Transverse colon (tissue), 4 donors: ENCODE data around the gene RGS9. TPM values are rescaled to one million over a fixed set of nuclear protein-coding genes. Genes with fewer than 3 reads are reported as not detected.

Experiments used
- DNase-seq: peaks from one replicate; pipeline ENCODE4 v3.0.0-alpha.2; 2019
- H3K27ac ChIP-seq, 4 donors: fragments of 200-600 bp; sonication (generic); 2 replicates each; pipeline ENCODE4 v1.5.1; 2016 to 2018; ENCODE audit warnings: inconsistent platforms in 4 of 4
- H3K27me3 ChIP-seq: fragments of 200-600 bp; sonication (generic); 2 replicates; pipeline ENCODE4 v1.5.1; 2017; ENCODE audit warnings: inconsistent platforms
- H3K36me3 ChIP-seq, 4 donors: fragments of 200-600 bp; sonication (generic); 2 replicates each; pipeline ENCODE4 v1.5.1; 2017 to 2019; ENCODE audit warnings: inconsistent platforms in 4 of 4
- H3K4me1 ChIP-seq, 4 donors: fragments of 200-600 bp; sonication (generic); 2 replicates each; pipeline ENCODE4 v1.5.1; 2017 to 2020; ENCODE audit warnings: inconsistent platforms in 4 of 4
- H3K4me3 ChIP-seq, 4 donors: fragments of 200-600 bp; sonication (generic); 1 replicate in 1 of 4; 2 replicates in 3 of 4; pipeline versions ENCODE4 v1.5.1 to v1.6.1; 2017 to 2019; ENCODE audit warnings: inconsistent platforms in 4 of 4
- H3K9me3 ChIP-seq, 2 donors: fragments of 200-600 bp; sonication (generic); 2 replicates each; pipeline ENCODE4 v1.5.1; 2017 to 2019; ENCODE audit warnings: inconsistent platforms in 2 of 2
- CTCF ChIP-seq, 5 experiments: fragments of 200-600 bp in 3 of 5; fragments of 450-650 bp in 2 of 5; sonication (generic) in 3 of 5; IDR thresholded peaks; 1 replicate in 2 of 5; 2 replicates in 3 of 5; pipeline ENCODE4 v1.5.1; 2016 to 2017; ENCODE audit warnings: antibody characterized with exemption in 5 of 5, inconsistent platforms in 3 of 5, mild to moderate bottlenecking in 2 of 5, moderate library complexity in 1 of 5
- EP300 ChIP-seq: sonication (generic); formaldehyde crosslinking; IDR thresholded peaks from one replicate; pipeline ENCODE4 v1.6.1; 2017; ENCODE audit warnings: antibody characterized with exemption, low read depth
- POLR2A ChIP-seq: fragments of 450-650 bp; IDR thresholded peaks from one replicate; pipeline ENCODE4 v1.6.1; 2016; ENCODE audit warnings: antibody characterized with exemption, mild to moderate bottlenecking, moderate library complexity
- POLR2AphosphoS5 ChIP-seq, 3 donors: sonication (generic); formaldehyde crosslinking; IDR thresholded peaks; one replicate each; pipeline ENCODE4 v1.6.1; 2016; ENCODE audit warnings: antibody characterized with exemption in 3 of 3
- WGBS, 2 donors: methylation state at CpG; one replicate each; pipeline ENCODE4 v1.1.5; 2018; ENCODE audit warnings: low coverage in 1 of 2; 5-methylcytosine and 5-hydroxymethylcytosine counted together
- in situ Hi-C, 4 donors: fragments of 200-750 bp; cut with MboI; loops; one replicate each; pipeline versions ENCODE4 v1.15.0 to v1.15.1; 2017; ENCODE audit warnings: low sequenced_read_pairs in 3 of 4, low pct_ligation_motif_present in 1 of 4, low pct_unique_long_range_greater_than_20kb in 1 of 4
- intact Hi-C: fragments of 100-400 bp; cut with DNase I; formaldehyde crosslinking; loops from one replicate; pipeline ENCODE4 v1.15.1; 2023; ENCODE audit warnings: low total_unique reads
- total RNA-seq, 4 donors: library from RNA; depleted of rRNA; stranded (reverse); fragments of >200 nt; gene quantifications; one replicate each; pipeline ENCODE4 v1.1.0, GENCODE V29; 2016

Gene RGS9
- total RNA-seq, 4 donors from 2014 or later = 2.6 to 10.6 (median 7.8) TPM; not detected in 1

- peaks cover 0 to 3% (median 0%) of the 10 kb centered on the region in 4 donors for H3K4me1 ChIP-seq
- no peak for DNase-seq
- WGBS, 2 donors = 67 to 69% methylated on average over 6 to 7 of the region's 7 CpGs
- no peaks in the 10 kb centered on the region for H3K9me3 ChIP-seq
- H3K36me3 ChIP-seq = no peaks in the 10 kb centered on the region
- intact Hi-C loops (loop anchor here (2.0 kb wide), 1 partner anchor 75 kb away; no protein-coding TSS in a partner anchor), in situ Hi-C loops (no loop called here)
- H3K27me3 ChIP-seq = peaks cover 3% of the 10 kb centered on the region
- TF ChIP-seq EP300 (no peak), CTCF (IDR thresholded peaks at IDR 0.05) (no peak), POLR2AphosphoS5 (IDR thresholded peaks at IDR 0.05) (no peak), POLR2A (no peak)
- H3K27ac ChIP-seq = no peak overlapping the region
- H3K4me3 ChIP-seq = no peak overlapping the region
These were observed 122.7 kb downstream of the RGS9 start for GRCh38 chr17:65259696-65260485.

GRCh38 chr17:65260626-65261025, 123.5 kb downstream of the RGS9 start:
- no peak overlapping the region for H3K27ac ChIP-seq
- 78 to 100% methylated on average over 1 to 2 of the region's 2 CpGs for WGBS, 2 donors
- TF ChIP-seq POLR2A (no peak), CTCF (IDR thresholded peaks at IDR 0.05) (no peak), EP300 (no peak), POLR2AphosphoS5 (IDR thresholded peaks at IDR 0.05) (no peak)
- H3K9me3 ChIP-seq = no peaks in the 10 kb centered on the region
- no peak overlapping the region for H3K4me3 ChIP-seq
- H3K36me3 ChIP-seq = no peaks in the 10 kb centered on the region
- in situ Hi-C loops (no loop called here), intact Hi-C loops (no loop called here)
- no peak for DNase-seq
- H3K4me1 ChIP-seq = peaks cover 0 to 3% (median 0%) of the 10 kb centered on the region in 4 donors
- peaks cover 3% of the 10 kb centered on the region for H3K27me3 ChIP-seq

- Histone ChIP-seq H3K4me1 (peaks cover 0 to 3% (median 0%) of the 10 kb centered on the region in 4 donors), H3K36me3 (no peaks in the 10 kb centered on the region), H3K9me3 (peaks cover 0 to 4% of the 10 kb centered on the region in 2 donors), H3K27ac (no peak overlapping the region), H3K27me3 (peaks cover 3% of the 10 kb centered on the region), H3K4me3 (no peak overlapping the region)
- TF ChIP-seq CTCF (IDR thresholded peaks at IDR 0.05) = peak in 1 of 5 experiments; percentile 7
- TF ChIP-seq POLR2A = no peak
- TF ChIP-seq EP300 = no peak
- TF ChIP-seq POLR2AphosphoS5 (IDR thresholded peaks at IDR 0.05) = no peak
- WGBS, 2 donors = 71% methylated on average over 4 of the region's 4 CpGs; no CpG with 5 or more reads in 1 of the 2 donors
- in situ Hi-C loops = no loop called here
- DNase-seq = no peak
- intact Hi-C loops = no loop called here
These were observed 124.0 kb downstream of the RGS9 start for GRCh38 chr17:65261152-65261551.

GRCh38 chr17:65261682-65262636, 124.8 kb downstream of the RGS9 start:
- H3K9me3 ChIP-seq = peaks cover 0 to 5% of the 10 kb centered on the region in 2 donors
- H3K4me3 ChIP-seq = no peak overlapping the region
- H3K27me3 ChIP-seq = no peaks in the 10 kb centered on the region
- TF ChIP-seq CTCF (IDR thresholded peaks at IDR 0.05) = no peak
- no peak for TF ChIP-seq EP300
- no peak for TF ChIP-seq POLR2A
- TF ChIP-seq POLR2AphosphoS5 (IDR thresholded peaks at IDR 0.05) = no peak
- H3K27ac ChIP-seq = no peak overlapping the region
- peaks cover 0 to 3% (median 0%) of the 10 kb centered on the region in 4 donors for H3K4me1 ChIP-seq
- intact Hi-C loops = no loop called here
- no peaks in the 10 kb centered on the region for H3K36me3 ChIP-seq
- in situ Hi-C loops = no loop called here
- no peak for DNase-seq
- WGBS, 2 donors = 36 to 43% methylated on average over 8 of the region's 8 CpGs
